Thoracic aorta (tissue), 2 donors: Measurements from ENCODE around the gene SYN1. TPM values are rescaled to one million over a fixed set of nuclear protein-coding genes. Genes with fewer than 3 reads are reported as not detected.
A peak's percentile ranks its signal among the peaks of the same experiment; 100 is the strongest.

Experiments used
- ATAC-seq: fragments of 150-250 bp; one replicate; pipeline ENCODE4 v1.8.0; 2017; ENCODE audit warnings: low read depth; ENCODE audit not compliant: insufficient number of reproducible peaks, low FRiP score
- DNase-seq: peaks from one replicate; pipeline ENCODE4 v3.0.0-alpha.2; 2020; ENCODE audit warnings: low spot score
- H3K27ac ChIP-seq, 2 donors: fragments of 200-600 bp; sonication (generic); 1 replicate in 1 of 2; 2 replicates in 1 of 2; pipeline ENCODE4 v1.5.1; 2016; ENCODE audit warnings: mild to moderate bottlenecking in 2 of 2, moderate library complexity in 2 of 2
- H3K27me3 ChIP-seq: fragments of 200-600 bp; sonication (generic); replicated peaks from 2 replicates; pipeline ENCODE4 v1.6.0; 2016; ENCODE audit warnings: mild to moderate bottlenecking; ENCODE audit not compliant: insufficient read depth
- H3K36me3 ChIP-seq: fragments of 200-600 bp; sonication (generic); one replicate; pipeline ENCODE4 v1.5.1; 2016
- H3K4me1 ChIP-seq, 2 donors: fragments of 200-600 bp; sonication (generic); 1 replicate in 1 of 2; 2 replicates in 1 of 2; pipeline versions ENCODE4 v1.5.1 to v1.6.0; 2016; ENCODE audit warnings: low read depth in 2 of 2, mild to moderate bottlenecking in 1 of 2; ENCODE audit not compliant: control insufficient read depth in 1 of 2
- H3K4me3 ChIP-seq: fragments of 200-600 bp; sonication (generic); 2 replicates; pipeline ENCODE4 v1.5.1; 2016; ENCODE audit warnings: mild to moderate bottlenecking
- H3K9me3 ChIP-seq: fragments of 200-600 bp; sonication (generic); 2 replicates; pipeline ENCODE4 v1.5.1; 2016
- CTCF ChIP-seq: fragments of 200-600 bp; sonication (generic); IDR thresholded peaks from one replicate; pipeline ENCODE4 v1.5.1; 2019; ENCODE audit warnings: antibody characterized with exemption
- total RNA-seq, 2 donors: library from RNA; depleted of rRNA; stranded (reverse); fragments of >200 nt; gene quantifications; one replicate each; pipeline versions ENCODE4 v1.1.0 to v1.2.3, GENCODE V29; 2016

Gene SYN1
- total RNA-seq, 2 donors from 2014 or later: 0.27 to 0.85 TPM

GRCh38 chrX:47645530-47645929 lies 25.9 kb upstream of the SYN1 start:
- Histone ChIP-seq H3K9me3 (no peaks in the 10 kb centered on the region), H3K4me3 (no peak overlapping the region), H3K27me3 (no peaks in the 10 kb centered on the region), H3K27ac (no peak overlapping the region), H3K36me3 (no peaks in the 10 kb centered on the region), H3K4me1 (peaks cover 6 to 17% of the 10 kb centered on the region in 2 donors)
- ATAC-seq (no peak), DNase-seq (no peak)
- TF ChIP-seq CTCF: no peak

- Histone ChIP-seq H3K4me3 (no peak overlapping the region), H3K36me3 (peaks cover under 1% of the 10 kb centered on the region), H3K27me3 (no peaks in the 10 kb centered on the region), H3K9me3 (no peaks in the 10 kb centered on the region), H3K4me1 (peaks cover 6 to 17% of the 10 kb centered on the region in 2 donors), H3K27ac (no peak overlapping the region)
- DNase-seq: no peak
- TF ChIP-seq CTCF: peak; percentile 38
- no peak for ATAC-seq
Measured at GRCh38 chrX:47644557-47645091, 25.0 kb upstream of the SYN1 start.

GRCh38 chrX:47643926-47644325 lies 24.3 kb upstream of the SYN1 start:
- ATAC-seq (no peak), DNase-seq (no peak)
- no peak overlapping the region for H3K4me3 ChIP-seq
- H3K4me1 ChIP-seq: peaks cover 2 to 11% of the 10 kb centered on the region in 2 donors
- no peak for TF ChIP-seq CTCF
- H3K9me3 ChIP-seq: no peaks in the 10 kb centered on the region
- no peak overlapping the region for H3K27ac ChIP-seq
- peaks cover 5% of the 10 kb centered on the region for H3K36me3 ChIP-seq
- no peaks in the 10 kb centered on the region for H3K27me3 ChIP-seq

- ATAC-seq (no peak), DNase-seq (no peak)
- Histone ChIP-seq H3K9me3 (no peaks in the 10 kb centered on the region), H3K27ac (no peak overlapping the region), H3K27me3 (no peaks in the 10 kb centered on the region), H3K4me3 (no peak overlapping the region), H3K4me1 (no peaks in the 10 kb centered on the region), H3K36me3 (peaks cover 23% of the 10 kb centered on the region)
- no peak for TF ChIP-seq CTCF
Measured at GRCh38 chrX:47638816-47639215, 19.2 kb upstream of the SYN1 start.

- Histone ChIP-seq H3K27ac (no peak overlapping the region), H3K4me3 (peak overlapping the region; percentile 51), H3K36me3 (peaks cover 23% of the 10 kb centered on the region), H3K9me3 (no peaks in the 10 kb centered on the region), H3K4me1 (no peaks in the 10 kb centered on the region), H3K27me3 (no peaks in the 10 kb centered on the region)
- no peak for ATAC-seq
- DNase-seq: no peak
- no peak for TF ChIP-seq CTCF
Measured at GRCh38 chrX:47637546-47638195, 18.0 kb upstream of the SYN1 start.
